CD4-positive, CD25-positive, alpha-beta regulatory T cell (primary cell): ENCODE results near the gene ZFP3. TPM values are rescaled to one million over a fixed set of nuclear protein-coding genes. Genes with fewer than 3 reads are reported as not detected.

Experiments
- ATAC-seq, 2 donors: fragments of 150-1000 bp; cut with Tn5 transposase; one replicate each; pipeline ENCODE4 v1.10.0; 2021; ENCODE audit warnings: low read depth in 2 of 2, moderate number of reproducible peaks in 2 of 2, moderate library complexity in 1 of 2
- DNase-seq, 3 donors: peaks; one replicate each; pipeline versions ENCODE4 v3.0.0 to v3.0.0-alpha.2; 2012 to 2022; ENCODE audit warnings: mixed read lengths in 1 of 3
- H3K27ac ChIP-seq: one replicate; pipeline ENCODE4 v1.7.0; 2013; ENCODE audit warnings: mild to moderate bottlenecking, low read length; ENCODE audit not compliant: insufficient read depth, poor library complexity, severe bottlenecking
- H3K27me3 ChIP-seq: one replicate; pipeline ENCODE4 v1.7.0; 2013; ENCODE audit warnings: low read length; ENCODE audit not compliant: control insufficient read depth, insufficient read depth
- H3K36me3 ChIP-seq: one replicate; pipeline ENCODE4 v1.7.0; 2013; ENCODE audit warnings: mild to moderate bottlenecking, low read length, moderate library complexity; ENCODE audit not compliant: control insufficient read depth, insufficient read depth
- H3K4me1 ChIP-seq: 2 replicates; pipeline ENCODE4 v1.7.0; 2013; ENCODE audit warnings: mild to moderate bottlenecking, low read length; ENCODE audit not compliant: insufficient read depth, control insufficient read depth, poor library complexity, severe bottlenecking
- H3K4me3 ChIP-seq: one replicate; pipeline ENCODE4 v1.7.0; 2013; ENCODE audit warnings: low read depth, mild to moderate bottlenecking, low read length, moderate library complexity
- H3K9me3 ChIP-seq, 2 experiments: 1 replicate in 1 of 2; 2 replicates in 1 of 2; pipeline ENCODE4 v1.7.0; 2013; ENCODE audit warnings: low read length in 2 of 2, mild to moderate bottlenecking in 1 of 2, moderate library complexity in 1 of 2; ENCODE audit not compliant: control insufficient read depth in 2 of 2
- H3K27ac Mint-ChIP-seq, 3 donors: one replicate each; pipeline ENCODE4 v1.8.0; 2020 to 2022; ENCODE audit warnings: mild to moderate bottlenecking in 3 of 3, mixed read lengths in 3 of 3, moderate library complexity in 2 of 3
- H3K27me3 Mint-ChIP-seq: one replicate; pipeline ENCODE4 v1.8.0; 2022; ENCODE audit warnings: mild to moderate bottlenecking, mixed read lengths
- H3K36me3 Mint-ChIP-seq: one replicate; pipeline ENCODE4 v1.8.0; 2020; ENCODE audit warnings: mixed read lengths
- H3K4me1 Mint-ChIP-seq, 4 donors: one replicate each; pipeline ENCODE4 v1.8.0; 2020 to 2022; ENCODE audit warnings: mixed read lengths in 4 of 4, mild to moderate bottlenecking in 1 of 4
- H3K4me3 Mint-ChIP-seq, 4 donors: one replicate each; pipeline ENCODE4 v1.8.0; 2020 to 2022; ENCODE audit warnings: mild to moderate bottlenecking in 4 of 4, mixed read lengths in 4 of 4, moderate library complexity in 3 of 4
- H3K9me3 Mint-ChIP-seq, 7 donors: one replicate each; pipeline ENCODE4 v1.8.0; 2020 to 2022; ENCODE audit warnings: mixed read lengths in 7 of 7, mild to moderate bottlenecking in 3 of 7, moderate library complexity in 2 of 7
- polyA plus RNA-seq, 4 donors: library from polyadenylated mRNA; unstranded; fragments of 300-500 nt; fragmentation: Illumina TruSeq; gene quantifications; one replicate each; pipeline ENCODE4 v1.2.3, GENCODE V29; 2021
- total RNA-seq: library from RNA; stranded (reverse); gene quantifications from one replicate; pipeline ENCODE4 v1.2.3, GENCODE V29; 2022

The ZFP3 gene
- total and polyA plus RNA-seq, 5 donors from 2014 or later = 0.32 to 2.5 (median 1.8) TPM

DNA sequence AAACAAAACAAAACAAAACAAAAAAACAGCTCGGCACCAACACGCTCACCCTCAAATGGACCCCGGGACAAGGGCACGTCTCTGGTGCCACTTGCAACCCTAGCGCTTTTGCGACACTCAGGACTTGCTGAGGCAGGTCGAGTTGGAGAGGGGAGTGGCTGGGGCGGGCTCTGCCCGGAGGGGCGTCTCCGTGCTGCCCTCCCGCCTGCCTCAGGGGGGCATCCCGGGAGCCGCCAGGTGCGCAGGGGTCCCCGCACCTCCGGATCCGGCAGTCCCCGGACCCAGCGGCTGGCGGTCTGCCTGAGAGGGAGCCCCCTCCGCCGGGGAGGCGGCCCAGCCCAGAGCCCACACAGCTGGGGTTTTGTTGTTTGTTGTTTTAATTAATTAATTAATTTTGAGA lies 43.0 kb upstream of the ZFP3 start, which contains the start of gene SLC52A1:
TSS of gene SLC52A1 (minus strand) at position 112 of the 400 bp plus-strand sequence. CDS start 820 bp downstream, outside the sequence.
- no peaks in the 10 kb centered on the region for H3K36me3 ChIP-seq
- ATAC-seq (no peak), DNase-seq (no peak)
- H3K27me3 ChIP-seq = no peaks in the 10 kb centered on the region
- H3K27ac Mint-ChIP-seq = no peak within 1 kb of the TSS
- peaks cover 28% of the 10 kb centered on the region for H3K4me1 ChIP-seq
- no peak within 1 kb of the TSS for H3K27ac ChIP-seq
- no peaks in the 10 kb centered on the region for H3K36me3 Mint-ChIP-seq
- no peaks in the 10 kb centered on the region for H3K9me3 Mint-ChIP-seq
- no peak within 1 kb of the TSS for H3K4me3 ChIP-seq
- H3K27me3 Mint-ChIP-seq = no peaks in the 10 kb centered on the region
- no peaks in the 10 kb centered on the region for H3K9me3 ChIP-seq
- H3K4me3 Mint-ChIP-seq = peak within 1 kb of the TSS in 1 of 4 donors; percentile 7
- H3K4me1 Mint-ChIP-seq = peaks cover 3 to 34% (median 18%) of the 10 kb centered on the region in 4 donors

GRCh38 chr17:5042157-5043022 lies 35.9 kb upstream of the ZFP3 start:
- peaks cover 19% of the 10 kb centered on the region for H3K4me1 ChIP-seq
- peak in 2 of 3 donors; percentile 20 to 57 for DNase-seq
- H3K36me3 ChIP-seq = no peaks in the 10 kb centered on the region
- no peaks in the 10 kb centered on the region for H3K9me3 ChIP-seq
- peak overlapping the region; percentile 71 for H3K4me3 ChIP-seq
- peak; percentile 53 to 77 for ATAC-seq
- Mint-ChIP-seq H3K4me3 (peak overlapping the region; percentile 84 to 89 (median 86)), H3K9me3 (no peaks in the 10 kb centered on the region), H3K36me3 (no peaks in the 10 kb centered on the region), H3K27me3 (no peaks in the 10 kb centered on the region), H3K4me1 (peaks cover 11 to 60% (median 30%) of the 10 kb centered on the region in 4 donors), H3K27ac (peak overlapping the region; percentile 90 to 96 (median 93))
- H3K27me3 ChIP-seq = no peaks in the 10 kb centered on the region
- peak overlapping the region; percentile 63 for H3K27ac ChIP-seq

DNA sequence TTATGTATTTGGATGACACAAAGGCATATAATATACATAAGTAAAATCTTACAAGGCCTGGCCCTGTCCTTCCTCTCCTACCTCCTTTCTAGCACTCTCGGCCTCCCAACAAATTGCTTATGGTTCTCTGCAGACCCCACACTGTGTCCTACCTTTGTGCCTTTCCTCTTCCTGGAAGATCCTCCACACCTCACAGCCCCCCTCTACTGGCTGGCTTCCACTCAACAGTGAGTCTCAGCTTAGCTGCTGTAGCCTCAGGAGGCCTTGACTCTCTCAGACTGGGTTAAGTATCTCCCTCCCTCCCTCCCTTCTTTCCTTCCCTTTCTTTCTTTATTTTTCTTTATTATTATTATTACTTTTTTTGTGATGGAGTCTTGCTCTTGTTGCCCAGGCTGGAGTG lies 34.7 kb upstream of the ZFP3 start:
- Mint-ChIP-seq H3K4me1 (peaks cover 17 to 71% (median 34%) of the 10 kb centered on the region in 4 donors), H3K27ac (peak overlapping the region; percentile 31 to 93 (median 32)), H3K36me3 (no peaks in the 10 kb centered on the region), H3K9me3 (no peaks in the 10 kb centered on the region), H3K4me3 (peak overlapping the region; percentile 75 to 86 (median 80)), H3K27me3 (no peaks in the 10 kb centered on the region)
- ATAC-seq (no peak), DNase-seq (no peak)
- Histone ChIP-seq H3K4me1 (peaks cover 29% of the 10 kb centered on the region), H3K36me3 (no peaks in the 10 kb centered on the region), H3K4me3 (no peak overlapping the region), H3K9me3 (no peaks in the 10 kb centered on the region), H3K27me3 (no peaks in the 10 kb centered on the region), H3K27ac (no peak overlapping the region)

GRCh38 chr17:5044630-5045029 lies 33.6 kb upstream of the ZFP3 start:
- H3K4me1 ChIP-seq = peaks cover 38% of the 10 kb centered on the region
- peaks cover 0 to 2% (median 0%) of the 10 kb centered on the region in 7 donors for H3K9me3 Mint-ChIP-seq
- H3K27me3 ChIP-seq = no peaks in the 10 kb centered on the region
- no peaks in the 10 kb centered on the region for H3K27me3 Mint-ChIP-seq
- H3K27ac Mint-ChIP-seq = peak overlapping the region in 2 of 3 donors; percentile 77 to 82
- H3K9me3 ChIP-seq = no peaks in the 10 kb centered on the region
- ATAC-seq (no peak), DNase-seq (no peak)
- H3K27ac ChIP-seq = no peak overlapping the region
- no peaks in the 10 kb centered on the region for H3K36me3 ChIP-seq
- H3K36me3 Mint-ChIP-seq = no peaks in the 10 kb centered on the region
- H3K4me3 Mint-ChIP-seq = no peak overlapping the region
- peaks cover 20 to 80% (median 38%) of the 10 kb centered on the region in 4 donors for H3K4me1 Mint-ChIP-seq
- H3K4me3 ChIP-seq = no peak overlapping the region

GRCh38 chr17:5045496-5045895 lies 32.8 kb upstream of the ZFP3 start:
- DNase-seq (no peak), ATAC-seq (no peak)
- H3K36me3 ChIP-seq = no peaks in the 10 kb centered on the region
- peaks cover 23 to 82% (median 43%) of the 10 kb centered on the region in 4 donors for H3K4me1 Mint-ChIP-seq
- peak overlapping the region; percentile 76 to 87 (median 82) for H3K27ac Mint-ChIP-seq
- no peaks in the 10 kb centered on the region for H3K9me3 ChIP-seq
- H3K4me1 ChIP-seq = peaks cover 46% of the 10 kb centered on the region
- no peak overlapping the region for H3K4me3 ChIP-seq
- H3K27me3 ChIP-seq = no peaks in the 10 kb centered on the region
- H3K4me3 Mint-ChIP-seq = peak overlapping the region; percentile 15 to 66 (median 44)
- no peaks in the 10 kb centered on the region for H3K27me3 Mint-ChIP-seq
- no peak overlapping the region for H3K27ac ChIP-seq
- H3K36me3 Mint-ChIP-seq = no peaks in the 10 kb centered on the region
- peaks cover 0 to 2% (median 0%) of the 10 kb centered on the region in 7 donors for H3K9me3 Mint-ChIP-seq

GRCh38 chr17:5047446-5047845 lies 30.8 kb upstream of the ZFP3 start:
- Histone ChIP-seq H3K36me3 (no peaks in the 10 kb centered on the region), H3K4me3 (peak overlapping the region; percentile 37), H3K4me1 (peaks cover 44% of the 10 kb centered on the region), H3K27ac (no peak overlapping the region), H3K27me3 (no peaks in the 10 kb centered on the region), H3K9me3 (no peaks in the 10 kb centered on the region)
- Mint-ChIP-seq H3K4me3 (peak overlapping the region; percentile 41 to 80 (median 58)), H3K27me3 (no peaks in the 10 kb centered on the region), H3K4me1 (peaks cover 19 to 79% (median 42%) of the 10 kb centered on the region in 4 donors), H3K9me3 (peaks cover 0 to 2% (median 0%) of the 10 kb centered on the region in 7 donors), H3K27ac (peak overlapping the region; percentile 95 to 98 (median 98)), H3K36me3 (no peaks in the 10 kb centered on the region)
- ATAC-seq = no peak
- DNase-seq = peak in 1 of 3 donors; percentile 33

GRCh38 chr17:5049314-5049841 lies 28.9 kb upstream of the ZFP3 start:
- H3K4me3 ChIP-seq = peak overlapping the region; percentile 69
- H3K36me3 ChIP-seq = no peaks in the 10 kb centered on the region
- Mint-ChIP-seq H3K4me3 (peak overlapping the region; percentile 72 to 94 (median 81)), H3K36me3 (peaks cover 3% of the 10 kb centered on the region), H3K4me1 (peaks cover 19 to 68% (median 36%) of the 10 kb centered on the region in 4 donors), H3K9me3 (peaks cover 0 to 2% (median 0%) of the 10 kb centered on the region in 7 donors), H3K27ac (peak overlapping the region; percentile 95 to 98 (median 98)), H3K27me3 (no peaks in the 10 kb centered on the region)
- peak overlapping the region; percentile 47 for H3K27ac ChIP-seq
- ATAC-seq = peak; percentile 97 to 98
- peak; percentile 51 to 86 (median 81) for DNase-seq
- peaks cover 44% of the 10 kb centered on the region for H3K4me1 ChIP-seq
- no peaks in the 10 kb centered on the region for H3K27me3 ChIP-seq
- H3K9me3 ChIP-seq = no peaks in the 10 kb centered on the region
